Activated CD4-positive, alpha-beta memory T cell treated with anti-CD3 and anti-CD28 coated beads, Interleukin-2, amount 10 ng/mL, durations not matched to agents 7 days and 5 days (primary cell): Measurements from ENCODE around the gene VSIG10L. TPM values are rescaled to one million over a fixed set of nuclear protein-coding genes. Genes with fewer than 3 reads are reported as not detected.

Experiments used
- CTCF ChIA-PET: fragments of 350-600 bp; sonication (Branson Sonifier 250); formaldehyde crosslinking; loops from one replicate; lab custom pipeline; 2021; ENCODE audit warnings: antibody characterized with exemption, inconsistent platforms; lab: Charles Lee
- POLR2A ChIA-PET: fragments of 350-600 bp; sonication (Branson Sonifier 250); formaldehyde crosslinking; loops from one replicate; lab custom pipeline; 2021; ENCODE audit warnings: antibody characterized with exemption; lab: Charles Lee
- DNase-seq: peaks from one replicate; pipeline ENCODE4 v3.0.0-alpha.2; 2020
- H3K27ac Mint-ChIP-seq: one replicate; pipeline ENCODE4 v1.8.0; 2021; ENCODE audit warnings: mild to moderate bottlenecking, mixed read lengths
- H3K27me3 Mint-ChIP-seq: one replicate; pipeline ENCODE4 v1.8.0; 2021; ENCODE audit warnings: mixed read lengths
- H3K36me3 Mint-ChIP-seq: one replicate; pipeline ENCODE4 v1.8.0; 2021; ENCODE audit warnings: low read depth, mixed read lengths
- H3K4me1 Mint-ChIP-seq: one replicate; pipeline ENCODE4 v1.8.0; 2021; ENCODE audit warnings: mixed read lengths
- H3K4me3 Mint-ChIP-seq: one replicate; pipeline ENCODE4 v1.8.0; 2021; ENCODE audit warnings: mild to moderate bottlenecking, mixed read lengths
- H3K9me3 Mint-ChIP-seq: one replicate; pipeline ENCODE4 v1.8.0; 2021; ENCODE audit warnings: mixed read lengths
- total RNA-seq, 2 experiments: library from RNA; stranded (reverse); gene quantifications; one replicate each; pipeline ENCODE4 v1.2.3, GENCODE V29; 2021

The VSIG10L gene
- total RNA-seq: 1 to 10 TPM; 2.3 to 2.5 TPM

DNA sequence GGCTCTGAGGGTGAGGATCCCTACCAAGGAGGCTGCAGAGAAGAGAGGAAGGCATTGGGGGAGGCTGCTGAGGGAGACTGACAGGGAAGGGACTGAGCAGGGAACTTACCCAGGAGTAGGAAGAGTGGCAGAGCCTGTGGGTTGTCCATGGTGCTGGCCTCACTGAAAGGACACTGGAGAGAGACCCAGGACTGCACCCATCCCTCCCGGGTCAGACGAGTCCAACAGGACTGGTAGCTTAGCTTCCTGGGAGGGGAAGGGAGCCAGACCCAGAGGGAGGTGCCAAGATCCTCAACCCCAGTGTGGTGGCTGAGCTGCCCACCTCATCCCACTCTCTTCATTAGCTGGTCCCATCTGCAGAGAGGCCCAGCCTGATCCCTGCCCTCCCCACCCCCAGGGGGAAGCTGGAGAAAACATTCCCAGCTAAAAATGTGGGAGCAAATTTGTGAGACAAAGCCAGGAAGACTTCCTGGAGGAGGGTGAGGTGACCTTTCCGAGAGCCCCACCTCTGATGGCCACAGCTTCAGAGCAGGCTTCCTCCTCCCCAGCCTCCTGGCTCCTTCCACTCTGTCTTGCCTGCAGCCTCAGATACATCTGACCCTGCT lies at the start of gene VSIG10L:
Gene VSIG10L (minus strand): TSS at position 164 of the 605 bp plus-strand sequence. CDS start 15 bp downstream, at position 149.
- POLR2A ChIA-PET: interaction anchor here (0.7 to 5.2 kb wide), 8 partner anchors 8 to 55 kb away, joined by 3 to 37 read pairs (median 4); partner anchors contain the start of genes CLDND2, ETFB and NKG7
- no peak within 1 kb of the TSS for H3K27ac Mint-ChIP-seq

DNA sequence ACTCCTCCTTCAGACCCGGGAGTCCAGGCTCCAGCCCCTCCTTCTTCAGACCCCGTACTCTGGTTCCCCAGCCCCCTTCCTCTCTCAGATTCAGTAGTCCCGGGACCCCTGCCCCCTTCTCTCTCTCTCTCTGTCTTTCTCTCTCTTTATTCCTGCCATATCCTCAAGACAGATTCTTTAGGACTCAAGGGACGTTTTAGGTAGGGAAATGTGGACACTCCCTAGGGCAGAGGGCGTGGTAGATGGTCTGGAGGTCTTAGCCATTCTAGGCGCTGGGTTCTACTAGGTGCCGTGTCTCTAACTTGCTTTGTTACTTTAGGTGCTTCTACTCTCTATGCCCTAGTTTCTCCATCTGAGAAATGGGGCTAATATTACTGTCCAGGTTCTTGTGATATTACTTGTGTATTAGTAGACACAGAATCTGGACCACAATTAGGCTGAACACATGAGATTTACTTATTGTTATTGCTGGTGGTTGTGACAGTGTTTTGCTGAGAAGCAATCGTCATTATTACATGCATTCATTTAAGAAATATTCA lies 49.2 kb upstream of the VSIG10L start:
- CTCF ChIA-PET: interaction anchor here (1.0 to 2.0 kb wide), 2 partner anchors 10 to 51 kb away, joined by 3 to 7 read pairs; no protein-coding TSS in a partner anchor
- H3K27ac Mint-ChIP-seq: peak overlapping the region; percentile 14
- POLR2A ChIA-PET: interaction anchor here (7.8 kb wide), 1 partner anchor 20 kb away, joined by 207 read pairs; the partner anchor contains the start of genes CLDND2 and NKG7
- DNase-seq: no peak
- H3K27me3 Mint-ChIP-seq: no peaks in the 10 kb centered on the region
- H3K36me3 Mint-ChIP-seq: peaks cover 7% of the 10 kb centered on the region
- H3K4me1 Mint-ChIP-seq: peaks cover 54% of the 10 kb centered on the region
- no peaks in the 10 kb centered on the region for H3K9me3 Mint-ChIP-seq
- no peak overlapping the region for H3K4me3 Mint-ChIP-seq

More for the DNA sequence above, at the start of gene VSIG10L:
- Mint-ChIP-seq H3K4me1 (peaks cover 12% of the 10 kb centered on the region), H3K9me3 (no peaks in the 10 kb centered on the region), H3K36me3 (peaks cover 14% of the 10 kb centered on the region), H3K27me3 (peaks cover 7% of the 10 kb centered on the region), H3K4me3 (peak within 1 kb of the TSS; percentile 21)
- DNase-seq: no peak
- CTCF ChIA-PET: interaction anchor here (1.0 to 5.0 kb wide), 4 partner anchors 23 to 319 kb away, joined by 3 to 33 read pairs (median 3); no protein-coding TSS in a partner anchor

GRCh38 chr19:51389143-51389542 lies 47.2 kb upstream of the VSIG10L start:
- no peak overlapping the region for H3K4me3 Mint-ChIP-seq
- H3K27me3 Mint-ChIP-seq: no peaks in the 10 kb centered on the region
- ChIA-PET POLR2A (no interaction called here), CTCF (interaction anchor here (2.0 kb wide), 1 partner anchor 8 kb away, joined by 7 read pairs; no protein-coding TSS in a partner anchor)
- no peaks in the 10 kb centered on the region for H3K9me3 Mint-ChIP-seq
- H3K27ac Mint-ChIP-seq: no peak overlapping the region
- no peak for DNase-seq
- H3K36me3 Mint-ChIP-seq: no peaks in the 10 kb centered on the region
- peaks cover 41% of the 10 kb centered on the region for H3K4me1 Mint-ChIP-seq

GRCh38 chr19:51387924-51388389 lies 46.0 kb upstream of the VSIG10L start, which contains the start of gene LIM2:
LIM2 (minus strand) TSS chr19:51387974; CDS start chr19:51387443, 531 bp downstream.
- no peak for DNase-seq
- H3K36me3 Mint-ChIP-seq: no peaks in the 10 kb centered on the region

GRCh38 chr19:51386882-51387520 lies 45.1 kb upstream of the VSIG10L start:
- H3K4me1 Mint-ChIP-seq: peaks cover 36% of the 10 kb centered on the region
- ChIA-PET POLR2A (interaction anchor here (1.0 kb wide), 1 partner anchor 15 kb away, joined by 4 read pairs; the partner anchor contains the start of gene NKG7), CTCF (interaction anchor here (1.2 kb wide), 1 partner anchor 14 kb away, joined by 3 read pairs; the partner anchor contains the start of gene NKG7)
- peak overlapping the region; percentile 48 for H3K27ac Mint-ChIP-seq
- H3K36me3 Mint-ChIP-seq: peaks cover 4% of the 10 kb centered on the region
- H3K9me3 Mint-ChIP-seq: peaks cover 3% of the 10 kb centered on the region
- no peaks in the 10 kb centered on the region for H3K27me3 Mint-ChIP-seq
- H3K4me3 Mint-ChIP-seq: no peak overlapping the region
- DNase-seq: no peak

More at GRCh38 chr19:51387924-51388389, 46.0 kb upstream of the VSIG10L start, which contains the start of gene LIM2:
- Mint-ChIP-seq H3K4me1 (peaks cover 33% of the 10 kb centered on the region), H3K27me3 (no peaks in the 10 kb centered on the region), H3K9me3 (no peaks in the 10 kb centered on the region), H3K27ac (peak within 1 kb of the TSS; percentile 48), H3K4me3 (no peak within 1 kb of the TSS)
- ChIA-PET POLR2A (interaction anchor here (0.8 to 1.0 kb wide), 2 partner anchors 16 to 17 kb away, joined by 4 read pairs; partner anchors contain the start of gene NKG7), CTCF (interaction anchor here (1.2 kb wide), 1 partner anchor 15 kb away, joined by 3 read pairs; the partner anchor contains the start of gene NKG7)

GRCh38 chr19:51382004-51382403 lies 40.1 kb upstream of the VSIG10L start:
- Mint-ChIP-seq H3K27ac (no peak overlapping the region), H3K4me3 (no peak overlapping the region), H3K9me3 (peaks cover 9% of the 10 kb centered on the region), H3K27me3 (no peaks in the 10 kb centered on the region), H3K4me1 (peaks cover 40% of the 10 kb centered on the region), H3K36me3 (peaks cover 10% of the 10 kb centered on the region)
- CTCF ChIA-PET: interaction anchor here (1.6 to 2.1 kb wide), 2 partner anchors 8 to 14 kb away, joined by 6 to 7 read pairs; partner anchors contain the start of gene C19orf84
- POLR2A ChIA-PET: interaction anchor here (1.5 to 2.8 kb wide), 4 partner anchors 10 to 16 kb away, joined by 4 to 19 read pairs (median 10); partner anchors contain the start of gene NKG7
- DNase-seq: no peak

GRCh38 chr19:51380379-51380778 lies 38.4 kb upstream of the VSIG10L start:
- CTCF ChIA-PET: interaction anchor here (1.0 to 2.1 kb wide), 5 partner anchors 8 to 27 kb away, joined by 3 to 7 read pairs (median 5); partner anchors contain the start of genes C19orf84 and NKG7
- POLR2A ChIA-PET: interaction anchor here (0.6 to 2.8 kb wide), 4 partner anchors 8 to 64 kb away, joined by 3 to 19 read pairs (median 10); partner anchors contain the start of gene NKG7
- Mint-ChIP-seq H3K4me3 (no peak overlapping the region), H3K9me3 (peaks cover 9% of the 10 kb centered on the region), H3K27me3 (no peaks in the 10 kb centered on the region), H3K36me3 (peaks cover 10% of the 10 kb centered on the region), H3K4me1 (peaks cover 49% of the 10 kb centered on the region), H3K27ac (peak overlapping the region; percentile 51)
- DNase-seq: no peak

DNA sequence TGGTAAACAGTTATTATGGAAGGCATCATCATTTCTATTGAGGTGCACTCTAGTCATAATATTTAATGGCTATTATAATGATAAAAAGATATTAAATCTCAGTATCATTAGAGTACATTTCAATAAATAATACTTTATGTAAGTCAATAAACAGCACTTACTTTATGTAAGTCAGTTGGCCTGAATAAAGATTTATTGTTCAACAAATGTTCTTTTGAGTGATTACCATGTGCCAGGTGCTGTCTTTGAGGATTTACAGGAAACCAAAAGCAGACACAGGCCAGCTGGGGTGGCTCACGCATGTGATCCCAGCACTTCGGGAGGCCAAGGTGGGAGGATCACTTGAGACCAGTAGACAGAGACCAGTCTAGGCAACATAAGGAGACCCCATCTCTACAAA lies 35.5 kb upstream of the VSIG10L start:
- no peak for DNase-seq
- Mint-ChIP-seq H3K36me3 (peaks cover 10% of the 10 kb centered on the region), H3K4me1 (peaks cover 74% of the 10 kb centered on the region), H3K27me3 (no peaks in the 10 kb centered on the region), H3K27ac (no peak overlapping the region), H3K4me3 (no peak overlapping the region), H3K9me3 (peaks cover 11% of the 10 kb centered on the region)
- POLR2A ChIA-PET: interaction anchor here (0.7 to 2.7 kb wide), 2 partner anchors 11 to 17 kb away, joined by 3 to 21 read pairs; no protein-coding TSS in a partner anchor
- CTCF ChIA-PET: interaction anchor here (0.7 kb wide), 2 partner anchors 137 to 269 kb away, joined by 3 read pairs; no protein-coding TSS in a partner anchor

- Mint-ChIP-seq H3K27ac (peak overlapping the region; percentile 81), H3K4me1 (peaks cover 77% of the 10 kb centered on the region), H3K27me3 (no peaks in the 10 kb centered on the region), H3K4me3 (peak overlapping the region; percentile 49), H3K36me3 (peaks cover 17% of the 10 kb centered on the region), H3K9me3 (peaks cover 4% of the 10 kb centered on the region)
- CTCF ChIA-PET: interaction anchor here (0.9 to 1.0 kb wide), 3 partner anchors 8 to 32 kb away, joined by 3 to 6 read pairs (median 3); no protein-coding TSS in a partner anchor
- peak; percentile 57 for DNase-seq
- POLR2A ChIA-PET: interaction anchor here (1.0 to 2.7 kb wide), 3 partner anchors 8 to 36 kb away, joined by 3 to 21 read pairs (median 3); no protein-coding TSS in a partner anchor
Measured at GRCh38 chr19:51375504-51376221, 33.7 kb upstream of the VSIG10L start.

DNA sequence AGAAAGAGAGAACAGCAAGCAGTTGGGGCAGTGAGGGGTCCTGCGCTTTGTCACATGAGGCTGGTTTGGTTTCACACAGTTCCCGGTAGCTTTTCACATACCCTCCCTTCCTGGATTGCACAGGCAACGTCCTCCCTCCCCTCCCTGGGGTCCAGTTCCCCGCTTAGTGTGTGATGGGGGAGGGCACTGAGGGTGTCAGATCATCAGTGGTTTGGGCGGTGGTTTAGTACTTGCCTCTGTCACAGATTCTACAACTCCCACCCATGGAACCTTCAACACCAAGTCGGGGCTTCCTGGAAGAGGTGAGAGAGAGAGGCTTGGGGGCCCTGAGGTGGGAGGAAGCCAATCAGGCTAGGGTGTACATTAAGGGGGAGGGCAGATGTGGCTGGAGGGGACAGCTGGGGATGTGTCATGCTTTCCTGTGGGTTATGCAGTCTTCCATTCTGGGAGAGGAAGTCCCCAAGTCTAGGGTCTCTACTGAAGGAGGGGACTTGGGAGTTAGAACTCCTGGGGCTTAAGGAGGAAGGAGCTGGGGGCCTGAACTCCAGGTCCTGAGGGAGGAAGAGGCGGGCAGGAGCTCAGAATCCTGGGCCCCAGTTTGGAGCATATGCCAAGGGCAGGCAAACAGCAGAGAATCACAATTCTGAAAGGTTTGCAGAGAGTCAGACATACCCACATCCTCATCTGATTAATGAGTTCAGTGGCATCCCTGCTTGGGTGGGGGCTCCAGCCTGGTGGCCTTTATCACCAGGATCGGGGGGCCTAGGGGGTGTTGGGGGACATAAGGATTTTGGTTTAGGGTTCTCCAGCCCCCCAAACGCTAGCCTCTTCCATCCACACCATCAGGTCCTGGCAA lies 30.9 kb upstream of the VSIG10L start, which contains the start of gene NKG7:
Gene NKG7 (minus strand): TSS at position 6 of the 856 bp plus-strand sequence. CDS start 119 bp downstream, outside the sequence.
- peaks cover 4% of the 10 kb centered on the region for H3K9me3 Mint-ChIP-seq
- peak within 1 kb of the TSS; percentile 100 for H3K27ac Mint-ChIP-seq
- peaks cover 26% of the 10 kb centered on the region for H3K36me3 Mint-ChIP-seq
- DNase-seq: peak; percentile 87
- ChIA-PET CTCF (interaction anchor here (0.8 to 2.7 kb wide), 8 partner anchors 8 to 288 kb away, joined by 3 to 16 read pairs (median 4); partner anchors contain the start of gene LIM2), POLR2A (interaction anchor here (0.9 to 8.4 kb wide), 11 partner anchors 8 to 120 kb away, joined by 3 to 207 read pairs (median 5); partner anchors contain the start of genes LIM2 and SIGLEC10)
- H3K4me3 Mint-ChIP-seq: peak within 1 kb of the TSS; percentile 95
- H3K4me1 Mint-ChIP-seq: peaks cover 83% of the 10 kb centered on the region
- no peaks in the 10 kb centered on the region for H3K27me3 Mint-ChIP-seq
